ENCODE measurements around the gene MYH11. TPM values are rescaled to one million over a fixed set of nuclear protein-coding genes. Genes with fewer than 3 reads are reported as not detected.

The MYH11 gene
- total and polyA plus RNA-seq, 10 donors: 9.6 to 135 (median 110) TPM

DNA sequence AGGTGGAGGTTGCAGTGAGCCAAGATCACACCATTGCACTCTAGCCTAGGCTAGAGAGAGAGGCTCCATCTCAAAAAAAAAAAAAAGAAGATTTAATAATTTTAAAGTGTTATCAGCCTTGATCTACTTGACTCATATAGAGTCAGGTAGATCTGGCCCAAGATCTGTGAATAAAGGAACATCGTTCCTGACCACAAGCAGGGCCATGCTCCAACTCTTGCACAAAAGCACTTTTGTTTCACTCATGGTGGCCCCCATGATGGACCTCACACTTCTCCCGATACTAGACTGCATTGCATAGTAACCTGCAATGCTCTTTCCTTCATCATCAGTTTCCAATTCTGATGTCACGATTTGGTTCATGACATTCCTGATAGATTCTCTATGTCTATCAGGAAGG is 5.2 kb upstream of the MYH11 start:
- peaks cover 5 to 19% (median 12%) of the 10 kb centered on the region in 6 donors for H3K4me1 ChIP-seq
- WGBS, 5 donors: 70 to 89% (median 86%) methylated on average over 3 of the region's 3 CpGs
- no peak overlapping the region for H3K4me3 ChIP-seq
- peaks cover 2 to 23% (median 16%) of the 10 kb centered on the region in 7 donors for H3K27me3 ChIP-seq (replicated peaks in 1 of 7)
- no peak for DNase-seq
- H3K9me3 ChIP-seq: no peaks in the 10 kb centered on the region
- peaks cover 0 to 24% (median 16%) of the 10 kb centered on the region in 6 donors for H3K36me3 ChIP-seq
- intact Hi-C loops (cut with DNase I; ENCODE audit: low total_unique reads): no loop called here
- TF ChIP-seq CTCF (IDR thresholded peaks at IDR 0.05 in 8 of 11, conservative IDR thresholded peaks at IDR 0.05 in 3 of 11) (no peak), POLR2A (IDR thresholded peaks at IDR 0.05) (no peak), POLR2AphosphoS5 (IDR thresholded peaks at IDR 0.05) (no peak)
- H3K27ac ChIP-seq: peak overlapping the region in 1 of 8 donors; percentile 20

- Histone ChIP-seq H3K27me3 (replicated peaks in 1 of 7) (peaks cover 3 to 46% (median 24%) of the 10 kb centered on the region in 7 donors), H3K9me3 (no peaks in the 10 kb centered on the region), H3K27ac (peak overlapping the region in 5 of 8 donors; percentile 43 to 70 (median 62)), H3K4me3 (no peak overlapping the region), H3K4me1 (peaks cover 5 to 37% (median 23%) of the 10 kb centered on the region in 6 donors), H3K36me3 (no peaks in the 10 kb centered on the region)
- DNase-seq: no peak
- TF ChIP-seq POLR2A (IDR thresholded peaks at IDR 0.05): no peak
- TF ChIP-seq POLR2AphosphoS5 (IDR thresholded peaks at IDR 0.05): no peak
- TF ChIP-seq CTCF (IDR thresholded peaks at IDR 0.05 in 8 of 11, conservative IDR thresholded peaks at IDR 0.05 in 3 of 11): no peak
- intact Hi-C loops (cut with DNase I; ENCODE audit: low total_unique reads): no loop called here
- 86 to 96% (median 93%) methylated on average over 12 of the region's 12 CpGs for WGBS, 5 donors
Measured at GRCh38 chr16:15858921-15859668, 2.3 kb upstream of the MYH11 start.

DNA sequence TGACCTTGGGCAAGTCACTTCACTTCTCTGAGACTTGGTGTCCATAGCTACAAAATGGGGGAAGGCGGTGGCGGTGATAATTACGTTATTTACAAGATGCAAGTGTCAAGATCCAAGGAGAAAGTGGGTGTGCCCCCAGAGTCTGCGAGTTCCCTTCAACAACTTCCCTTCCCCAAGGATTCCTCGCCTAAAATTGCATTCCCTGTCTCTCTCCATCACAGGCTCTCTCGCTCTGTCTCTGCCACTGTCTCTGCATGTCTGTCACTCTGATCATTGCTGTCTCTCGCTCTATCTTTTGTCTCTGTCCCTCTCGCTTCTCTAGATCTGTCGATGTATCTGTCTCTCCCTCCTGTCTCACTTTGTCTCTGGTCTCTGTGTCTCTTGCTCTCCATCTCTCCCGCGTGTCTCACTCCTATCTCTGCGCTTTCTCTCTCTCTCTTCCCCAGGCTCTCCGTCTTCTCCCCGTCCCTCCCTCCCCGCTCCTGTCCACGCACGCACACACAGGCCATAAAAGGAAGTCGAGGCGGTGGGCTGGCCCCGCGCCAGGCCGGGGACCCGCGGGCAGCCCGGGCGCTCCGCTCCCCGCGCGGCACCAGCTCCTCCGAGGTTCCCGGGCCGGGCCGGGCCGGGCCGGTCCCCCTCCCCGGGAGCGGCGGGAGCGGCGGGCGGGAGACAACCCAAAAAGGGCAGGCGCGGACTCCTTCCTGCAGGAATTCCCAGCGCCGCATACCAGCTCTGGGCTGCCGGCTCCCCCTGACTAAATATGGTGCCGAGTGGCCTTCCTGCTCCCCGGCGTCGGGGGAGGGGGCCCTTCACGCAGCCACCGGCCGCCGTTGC is 1.1 kb upstream of the MYH11 start:
- Histone ChIP-seq H3K4me3 (peak overlapping the region in 7 of 8 donors; percentile 28 to 65 (median 36)), H3K27me3 (replicated peaks in 1 of 7) (peaks cover 3 to 52% (median 24%) of the 10 kb centered on the region in 7 donors), H3K4me1 (peaks cover 5 to 37% (median 23%) of the 10 kb centered on the region in 6 donors), H3K36me3 (no peaks in the 10 kb centered on the region), H3K9me3 (no peaks in the 10 kb centered on the region), H3K27ac (peak overlapping the region in 7 of 8 donors; percentile 29 to 70 (median 59))
- no peak for DNase-seq
- intact Hi-C loops (cut with DNase I; ENCODE audit: low total_unique reads): no loop called here
- 1 to 3% (median 2%) methylated on average over 32 to 55 of the region's 55 CpGs for WGBS, 5 donors
- TF ChIP-seq POLR2AphosphoS5 (IDR thresholded peaks at IDR 0.05): peak in 1 of 3 donors; percentile 10
- no peak for TF ChIP-seq POLR2A (IDR thresholded peaks at IDR 0.05)

DNA sequence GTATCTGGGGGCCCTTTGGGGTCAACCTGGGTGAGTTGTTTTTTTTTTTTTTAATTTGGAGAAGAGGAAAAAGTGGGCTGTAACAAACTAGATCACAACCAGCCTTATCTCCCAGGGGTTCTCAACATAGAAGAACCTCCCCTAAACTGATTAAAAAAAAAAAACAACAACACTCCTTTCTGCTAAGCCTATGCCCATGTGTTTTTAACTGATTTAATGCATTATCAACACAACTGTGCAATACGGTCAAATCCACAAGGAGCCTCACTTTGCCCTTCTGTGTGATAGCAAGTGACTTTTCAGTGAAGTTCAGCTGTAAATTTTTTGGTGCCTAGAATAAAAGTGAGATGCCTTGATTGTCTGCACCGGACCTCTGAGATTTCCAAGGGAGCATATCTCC is 646 bp downstream of the MYH11 start:
- H3K27me3 ChIP-seq (replicated peaks in 1 of 7): peaks cover 3 to 52% (median 24%) of the 10 kb centered on the region in 7 donors
- WGBS, 5 donors: 35 to 52% (median 47%) methylated on average over 2 of the region's 2 CpGs
- peak overlapping the region in 7 of 8 donors; percentile 1 to 65 (median 36) for H3K4me3 ChIP-seq
- no peak for DNase-seq
- no peaks in the 10 kb centered on the region for H3K36me3 ChIP-seq
- intact Hi-C loops (cut with DNase I; ENCODE audit: low total_unique reads): no loop called here
- no peaks in the 10 kb centered on the region for H3K9me3 ChIP-seq
- TF ChIP-seq POLR2A (IDR thresholded peaks at IDR 0.05) (no peak), POLR2AphosphoS5 (IDR thresholded peaks at IDR 0.05) (no peak), CTCF (IDR thresholded peaks at IDR 0.05 in 8 of 11, conservative IDR thresholded peaks at IDR 0.05 in 3 of 11) (no peak)
- peak overlapping the region in 6 of 8 donors; percentile 24 to 70 (median 46) for H3K27ac ChIP-seq
- peaks cover 5 to 37% (median 23%) of the 10 kb centered on the region in 6 donors for H3K4me1 ChIP-seq

Measured in spleen (tissue), 11 donors.